GM10266 (cell line): ENCODE results near the gene TUT1.
A peak's percentile ranks its signal among the peaks of the same experiment; 100 is the strongest.
"Not testable (repeated sequence)": the region's sequence is repeated elsewhere in the genome, so short reads cannot be mapped to it uniquely, and the experiment has no call there.

Experiments
- DNase-seq: peaks from one replicate; pipeline ENCODE4 v3.0.0; 2012; ENCODE audit errors: extremely low spot score
- CTCF ChIP-seq: IDR thresholded peaks from 2 replicates; pipeline ENCODE4 v1.5.1; 2012; ENCODE audit warnings: mild to moderate bottlenecking, low read depth; ENCODE audit not compliant: control insufficient read depth, insufficient read depth; ENCODE audit errors: missing control alignments

The TUT1 gene

DNA sequence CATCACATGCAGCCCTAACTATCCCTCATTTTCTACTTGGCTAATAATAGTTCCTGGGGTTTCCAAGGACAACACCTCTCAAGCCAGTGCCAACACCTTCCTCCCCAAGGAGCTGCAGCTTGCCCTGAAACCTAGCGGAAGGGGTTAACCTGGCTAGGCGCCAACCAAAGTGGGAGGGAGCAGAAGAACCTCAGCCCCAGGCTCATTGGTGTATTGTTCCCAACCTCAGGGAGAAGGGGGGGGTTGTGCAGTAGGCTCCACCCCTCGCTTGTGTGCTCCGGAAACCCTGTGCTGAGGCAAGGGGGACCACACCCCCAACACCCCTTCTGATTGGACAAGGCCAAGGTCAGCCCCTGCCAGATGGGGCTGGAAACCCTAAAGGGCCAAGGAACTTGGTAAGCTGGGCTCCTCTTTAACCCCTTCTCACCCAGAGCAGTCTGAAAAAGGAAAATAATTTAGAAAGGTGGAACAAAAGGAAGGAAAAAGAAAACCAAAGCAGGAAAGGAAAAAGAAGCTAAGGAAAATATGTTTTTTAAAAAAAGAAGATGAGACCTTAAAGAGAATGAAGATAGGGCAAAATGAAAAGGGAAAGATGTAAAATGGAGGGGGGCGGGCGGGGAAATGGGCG, 7.9 kb upstream of the TUT1 start:
- DNase-seq: peak; percentile 95
- TF ChIP-seq CTCF: no peak

DNA sequence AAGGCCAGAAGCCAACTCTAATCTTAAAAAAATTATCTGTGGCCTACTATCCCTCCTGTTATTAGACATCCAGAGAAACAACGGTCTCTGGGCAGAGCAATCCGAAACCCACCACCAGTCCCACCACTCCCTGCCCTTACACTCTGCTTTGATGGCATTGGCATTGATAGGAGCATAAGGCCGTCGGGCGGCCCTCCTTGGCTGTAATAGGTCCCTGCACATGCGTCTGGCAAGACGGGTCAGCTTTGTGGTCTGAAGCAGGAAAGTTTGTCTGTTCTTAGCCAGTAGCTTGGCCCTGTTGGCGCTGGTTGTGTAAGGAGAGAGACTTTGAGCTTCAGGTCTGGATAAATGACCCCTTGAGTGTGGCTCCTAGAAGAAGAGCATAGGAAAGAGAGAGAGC, 3.8 kb upstream of the TUT1 start:
- TF ChIP-seq CTCF: no peak
- DNase-seq: no peak

DNA sequence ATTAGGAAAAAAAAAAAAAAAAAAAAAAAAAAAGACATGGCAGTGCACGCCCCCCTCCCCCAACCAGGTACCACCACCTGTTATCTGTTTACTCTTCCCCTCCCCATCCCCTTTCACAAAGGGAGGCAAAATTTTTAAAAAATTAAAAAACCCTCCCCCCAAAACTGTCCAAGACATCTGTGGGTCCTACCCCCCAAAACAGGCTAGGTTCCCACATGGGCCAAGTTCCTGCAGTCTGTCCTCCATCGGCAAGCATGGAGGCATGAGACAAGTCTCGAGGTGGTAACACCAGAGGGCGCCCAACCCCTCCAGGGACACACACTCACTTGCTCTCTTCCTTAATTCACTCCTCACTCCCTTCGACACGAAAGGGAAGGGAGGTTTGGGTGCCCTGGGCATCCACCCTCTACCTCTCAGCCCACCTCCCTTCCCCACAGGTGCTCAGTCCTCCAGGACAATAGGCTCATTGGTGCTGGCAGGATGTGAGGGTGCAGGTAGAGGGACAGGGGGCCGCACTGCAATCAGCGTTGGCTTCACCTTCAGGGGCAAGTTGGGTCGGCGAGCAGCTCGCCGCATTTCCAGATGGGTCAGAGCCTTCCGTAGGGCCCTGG, 2.2 kb upstream of the TUT1 start:
- peak; percentile 74 for TF ChIP-seq CTCF
- peak; percentile 64 for DNase-seq

DNA sequence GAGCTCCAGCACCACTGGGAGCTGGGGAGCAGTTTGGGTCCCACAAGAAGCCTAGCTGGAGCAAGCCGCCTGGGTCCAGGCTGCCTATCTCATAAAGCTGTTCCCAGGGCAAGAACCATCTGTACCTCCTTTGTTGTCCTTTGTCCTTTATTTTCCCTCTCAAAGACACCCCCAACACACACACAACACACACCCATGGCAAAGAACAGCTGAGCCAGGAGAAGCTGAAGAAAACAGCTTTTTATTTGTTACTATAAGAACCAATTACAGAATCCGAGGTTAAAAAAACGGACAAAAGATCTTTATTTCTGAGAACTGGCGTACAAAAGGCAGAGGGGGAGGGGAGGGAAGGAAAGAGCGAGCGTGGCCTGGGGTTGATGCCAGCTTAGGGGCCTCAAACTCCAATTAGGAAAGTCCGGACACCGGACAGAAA, 1.7 kb upstream of the TUT1 start:
- no peak for TF ChIP-seq CTCF
- DNase-seq: no peak

GRCh38 chr11:62592146-62592815, 958 bp upstream of the TUT1 start:
- TF ChIP-seq CTCF: no peak
- DNase-seq: no peak

DNA sequence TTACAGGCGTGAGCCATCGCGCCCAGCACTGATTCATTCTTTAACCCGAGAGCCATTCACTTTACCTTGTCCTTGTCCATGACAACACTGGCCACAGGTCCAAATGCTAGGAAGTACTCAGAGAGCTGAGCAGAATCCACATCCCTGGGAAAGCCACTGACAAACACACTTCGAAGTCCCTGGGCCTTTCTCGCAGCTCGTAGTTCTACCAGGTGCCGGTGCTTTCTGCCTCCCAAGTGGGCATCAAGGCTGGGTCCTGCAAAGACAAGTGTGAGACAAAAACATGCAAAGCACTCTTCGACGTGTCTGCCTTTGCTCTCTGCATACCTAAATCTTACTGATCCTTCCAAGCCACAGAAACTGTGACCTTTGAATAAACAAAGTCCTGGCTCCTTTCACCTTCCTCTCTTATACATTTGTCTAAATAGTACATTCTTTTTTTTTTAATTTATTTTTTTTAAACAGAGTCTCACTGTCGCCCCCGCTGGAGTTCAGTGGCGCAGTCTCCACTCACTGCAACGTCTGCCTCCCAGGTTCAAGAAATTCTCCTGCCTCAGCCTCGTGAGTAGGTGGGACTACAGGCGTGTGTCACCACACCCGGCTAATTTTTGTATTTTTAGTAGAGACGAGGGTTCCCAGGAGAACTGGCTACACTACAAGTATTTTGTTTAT, 2.2 kb downstream of the TUT1 start:
- no peak for DNase-seq

DNA sequence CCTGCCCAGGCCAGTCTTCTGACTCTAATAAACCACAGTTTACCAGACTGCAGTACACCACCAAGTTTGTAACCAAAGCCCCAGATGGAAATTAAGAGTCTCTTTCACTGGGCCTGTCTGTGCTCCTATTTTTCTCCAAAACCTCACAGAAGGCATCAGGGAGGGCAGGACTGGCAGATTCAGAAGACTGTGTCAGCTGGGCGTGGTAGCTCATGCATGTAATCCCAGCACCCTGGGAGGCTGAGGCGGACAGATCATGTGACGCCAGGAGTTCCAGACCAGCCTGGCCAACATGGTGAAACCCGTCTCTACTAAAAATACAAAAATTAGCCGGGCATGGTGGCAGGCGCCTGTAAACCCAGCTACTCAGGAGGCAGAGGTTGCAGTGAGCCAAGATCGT, 6.0 kb downstream of the TUT1 start:
- DNase-seq: not testable (repeated sequence)

More for the DNA sequence above, 2.2 kb downstream of the TUT1 start:
- TF ChIP-seq CTCF: peak; percentile 22

- not testable (repeated sequence) for DNase-seq
These were observed 9.6 kb downstream of the TUT1 start for GRCh38 chr11:62581735-62582134.
